ENCODE data around the gene OR2T34.
A peak's percentile ranks its signal among the peaks of the same experiment; 100 is the strongest.

OR2T34 gene

DNA sequence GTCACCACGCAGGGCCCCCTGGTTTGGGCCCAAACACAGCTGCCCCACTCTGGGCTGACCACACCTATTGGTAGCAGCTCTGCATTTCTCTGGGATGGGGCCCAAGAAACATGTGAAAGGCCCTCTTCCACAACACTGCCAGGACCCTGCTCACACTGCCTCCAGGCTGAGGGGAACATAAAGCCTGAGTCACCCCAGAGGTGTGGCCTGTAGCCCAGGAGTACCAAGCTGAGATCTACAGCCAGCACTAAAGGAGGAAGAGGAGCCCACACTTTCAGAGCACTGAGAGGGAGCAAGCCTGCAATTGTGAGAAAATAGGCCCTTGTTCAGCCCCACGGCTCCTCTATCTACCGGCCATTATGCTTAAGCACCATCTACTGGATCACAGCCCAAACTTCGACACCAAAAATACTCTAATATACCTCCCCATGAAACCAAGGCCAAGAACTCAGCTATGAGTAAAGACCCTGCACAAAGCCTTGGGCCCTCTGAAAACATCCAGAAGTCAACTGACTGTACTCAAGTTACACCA lies 37.4 kb upstream of the OR2T34 start:
- DNase-seq: no peak
- Histone ChIP-seq H2BK5ac (ENCODE audit: low read length) (no peak overlapping the region), H3K4me1 (ENCODE audit: control insufficient read depth, low read depth, low read length) (no peaks in the 10 kb centered on the region), H3K23ac (ENCODE audit: low read length) (no peak overlapping the region), H3K9ac (ENCODE audit: low read length) (no peak overlapping the region), H3K4me2 (ENCODE audit: low read length) (no peak overlapping the region), H2BK120ac (ENCODE audit: low read depth, low read length) (no peak overlapping the region), H3K27me3 (ENCODE audit: insufficient read depth, low read length, poor library complexity) (no peaks in the 10 kb centered on the region), H3K36me3 (ENCODE audit: control insufficient read depth, insufficient read depth, low read length) (no peaks in the 10 kb centered on the region), H2AK5ac (ENCODE audit: low read length) (no peak overlapping the region), H3K18ac (ENCODE audit: low read length) (no peak overlapping the region), H3K56ac (ENCODE audit: low read length) (no peak overlapping the region), H3K79me1 (ENCODE audit: low read length) (no peaks in the 10 kb centered on the region), H4K8ac (ENCODE audit: low read depth, low read length) (no peak overlapping the region), H3K4ac (ENCODE audit: low read depth, low read length) (no peak overlapping the region), H3K79me2 (ENCODE audit: control insufficient read depth, insufficient read depth, low read length) (no peaks in the 10 kb centered on the region), H2BK15ac (replicated peaks; ENCODE audit: low read depth) (no peak overlapping the region), H4K5ac (ENCODE audit: low read length) (no peak overlapping the region), H3K27ac (ENCODE audit: low read depth, low read length) (no peak overlapping the region), H3K4me3 (ENCODE audit: low read length) (no peak overlapping the region)
- WGBS (ENCODE audit: extremely low coverage, insufficient coverage, low lambda C conversion rate): no CpG with 5 or more reads among the region's 4 CpGs

DNA sequence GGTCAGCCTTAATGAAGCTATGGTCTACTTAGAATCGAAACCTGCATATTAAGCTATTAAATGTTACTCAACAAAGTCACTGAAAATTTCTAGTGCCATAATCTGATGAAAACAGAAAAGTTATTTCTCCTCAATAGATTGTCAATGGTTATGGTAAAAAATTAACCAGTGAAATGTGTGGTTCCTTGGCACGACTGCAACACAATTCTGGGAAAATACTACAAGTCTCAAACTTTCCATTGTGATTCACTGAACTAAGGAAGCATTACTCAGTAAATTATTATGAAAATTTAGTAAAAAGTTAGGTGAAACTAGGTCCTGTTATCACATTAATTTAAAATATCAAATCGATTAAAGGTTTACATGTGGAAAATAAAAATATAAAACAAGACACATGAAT lies 35.7 kb upstream of the OR2T34 start:
- Histone ChIP-seq H3K4me3 (ENCODE audit: low read length) (no peak overlapping the region), H4K5ac (ENCODE audit: low read length) (no peak overlapping the region), H3K56ac (ENCODE audit: low read length) (no peak overlapping the region), H3K36me3 (ENCODE audit: control insufficient read depth, insufficient read depth, low read length) (no peaks in the 10 kb centered on the region), H2BK15ac (replicated peaks; ENCODE audit: low read depth) (no peak overlapping the region), H3K79me1 (ENCODE audit: low read length) (no peaks in the 10 kb centered on the region), H3K79me2 (ENCODE audit: control insufficient read depth, insufficient read depth, low read length) (no peaks in the 10 kb centered on the region), H2BK120ac (ENCODE audit: low read depth, low read length) (no peak overlapping the region), H3K9ac (ENCODE audit: low read length) (no peak overlapping the region), H3K4ac (ENCODE audit: low read depth, low read length) (no peak overlapping the region), H2BK5ac (ENCODE audit: low read length) (no peak overlapping the region), H3K18ac (ENCODE audit: low read length) (no peak overlapping the region), H4K8ac (ENCODE audit: low read depth, low read length) (no peak overlapping the region), H3K27me3 (ENCODE audit: insufficient read depth, low read length, poor library complexity) (no peaks in the 10 kb centered on the region), H3K27ac (ENCODE audit: low read depth, low read length) (no peak overlapping the region), H3K4me1 (ENCODE audit: control insufficient read depth, low read depth, low read length) (no peaks in the 10 kb centered on the region), H3K23ac (ENCODE audit: low read length) (no peak overlapping the region), H2AK5ac (ENCODE audit: low read length) (no peak overlapping the region), H3K4me2 (ENCODE audit: low read length) (no peak overlapping the region)
- no peak for DNase-seq
- no CpG with 5 or more reads among the region's 3 CpGs for WGBS (ENCODE audit: extremely low coverage, insufficient coverage, low lambda C conversion rate)

DNA sequence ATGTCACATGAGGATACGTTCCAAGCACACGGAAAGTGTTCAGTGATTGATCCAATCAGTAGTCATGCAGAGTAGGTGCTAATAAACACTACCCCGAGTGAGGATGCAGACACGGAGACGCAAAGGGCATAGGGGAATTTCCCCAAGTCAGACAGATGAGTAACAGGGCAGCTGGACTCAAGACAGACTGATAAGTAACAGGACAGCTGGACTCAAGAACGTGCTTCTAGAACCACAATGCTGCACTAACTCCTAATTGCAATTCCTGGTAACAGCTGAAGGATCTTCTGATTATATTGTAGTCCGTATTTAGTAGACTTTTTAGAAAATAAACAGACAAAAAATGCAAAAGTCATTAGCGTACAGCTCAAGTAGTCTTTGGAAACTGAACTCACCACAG lies 24.8 kb upstream of the OR2T34 start:
- Histone ChIP-seq H3K36me3 (ENCODE audit: control insufficient read depth, insufficient read depth, low read length) (no peaks in the 10 kb centered on the region), H2AK5ac (ENCODE audit: low read length) (no peak overlapping the region), H2BK120ac (ENCODE audit: low read depth, low read length) (no peak overlapping the region), H3K56ac (ENCODE audit: low read length) (no peak overlapping the region), H3K27me3 (ENCODE audit: insufficient read depth, low read length, poor library complexity) (peaks cover 2% of the 10 kb centered on the region), H3K23ac (ENCODE audit: low read length) (no peak overlapping the region), H3K4me1 (ENCODE audit: control insufficient read depth, low read depth, low read length) (no peaks in the 10 kb centered on the region), H3K18ac (ENCODE audit: low read length) (no peak overlapping the region), H3K4ac (ENCODE audit: low read depth, low read length) (no peak overlapping the region), H2BK15ac (replicated peaks; ENCODE audit: low read depth) (no peak overlapping the region), H3K4me2 (ENCODE audit: low read length) (no peak overlapping the region), H3K79me2 (ENCODE audit: control insufficient read depth, insufficient read depth, low read length) (no peaks in the 10 kb centered on the region), H3K4me3 (ENCODE audit: low read length) (peak overlapping the region; percentile 19), H3K79me1 (ENCODE audit: low read length) (no peaks in the 10 kb centered on the region), H4K8ac (ENCODE audit: low read depth, low read length) (no peak overlapping the region), H3K27ac (ENCODE audit: low read depth, low read length) (no peak overlapping the region), H3K9ac (ENCODE audit: low read length) (no peak overlapping the region), H2BK5ac (ENCODE audit: low read length) (no peak overlapping the region), H4K5ac (ENCODE audit: low read length) (no peak overlapping the region)
- no peak for DNase-seq
- no CpG with 5 or more reads among the region's 8 CpGs for WGBS (ENCODE audit: extremely low coverage, insufficient coverage, low lambda C conversion rate)

DNA sequence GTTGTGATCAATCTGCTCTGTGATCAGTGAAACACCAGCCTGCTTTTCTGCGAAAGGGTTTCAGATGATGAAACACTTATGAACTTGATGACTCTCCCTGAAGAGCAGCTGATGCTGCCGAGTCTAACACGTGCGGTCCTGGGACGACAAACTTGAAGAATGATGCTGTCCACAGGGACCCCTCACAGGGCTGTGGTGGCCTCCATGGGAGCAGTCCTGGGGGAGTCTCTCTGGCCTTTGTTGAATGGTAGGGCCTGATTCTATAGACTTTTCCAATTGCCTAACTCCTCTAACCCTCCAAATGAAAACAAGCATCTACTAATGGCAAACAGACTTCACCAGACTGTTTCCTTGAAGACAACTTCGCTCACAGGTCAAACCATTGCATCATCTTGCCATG lies 23.0 kb upstream of the OR2T34 start, which contains the start of gene OR2T10:
Gene OR2T10 (minus strand): TSS at position 112 of the 400 bp plus-strand sequence. CDS start 3,932 bp downstream, outside the sequence.
- Histone ChIP-seq H2BK120ac (ENCODE audit: low read depth, low read length) (no peak within 1 kb of the TSS), H3K4me3 (ENCODE audit: low read length) (no peak within 1 kb of the TSS), H3K18ac (ENCODE audit: low read length) (no peak within 1 kb of the TSS), H3K4me2 (ENCODE audit: low read length) (no peak within 1 kb of the TSS), H3K79me1 (ENCODE audit: low read length) (no peaks in the 10 kb centered on the region), H3K27ac (ENCODE audit: low read depth, low read length) (no peak within 1 kb of the TSS), H2AK5ac (ENCODE audit: low read length) (no peak within 1 kb of the TSS), H3K36me3 (ENCODE audit: control insufficient read depth, insufficient read depth, low read length) (no peaks in the 10 kb centered on the region), H2BK15ac (replicated peaks; ENCODE audit: low read depth) (no peak within 1 kb of the TSS), H3K4me1 (ENCODE audit: control insufficient read depth, low read depth, low read length) (no peaks in the 10 kb centered on the region), H3K27me3 (ENCODE audit: insufficient read depth, low read length, poor library complexity) (peaks cover 2% of the 10 kb centered on the region), H3K23ac (ENCODE audit: low read length) (no peak within 1 kb of the TSS), H2BK5ac (ENCODE audit: low read length) (no peak within 1 kb of the TSS), H4K5ac (ENCODE audit: low read length) (no peak within 1 kb of the TSS), H3K4ac (ENCODE audit: low read depth, low read length) (no peak within 1 kb of the TSS), H3K9ac (ENCODE audit: low read length) (no peak within 1 kb of the TSS), H4K8ac (ENCODE audit: low read depth, low read length) (no peak within 1 kb of the TSS), H3K79me2 (ENCODE audit: control insufficient read depth, insufficient read depth, low read length) (no peaks in the 10 kb centered on the region), H3K56ac (ENCODE audit: low read length) (no peak within 1 kb of the TSS)
- no CpG with 5 or more reads among the region's 6 CpGs for WGBS (ENCODE audit: extremely low coverage, insufficient coverage, low lambda C conversion rate)
- no peak for DNase-seq

DNA sequence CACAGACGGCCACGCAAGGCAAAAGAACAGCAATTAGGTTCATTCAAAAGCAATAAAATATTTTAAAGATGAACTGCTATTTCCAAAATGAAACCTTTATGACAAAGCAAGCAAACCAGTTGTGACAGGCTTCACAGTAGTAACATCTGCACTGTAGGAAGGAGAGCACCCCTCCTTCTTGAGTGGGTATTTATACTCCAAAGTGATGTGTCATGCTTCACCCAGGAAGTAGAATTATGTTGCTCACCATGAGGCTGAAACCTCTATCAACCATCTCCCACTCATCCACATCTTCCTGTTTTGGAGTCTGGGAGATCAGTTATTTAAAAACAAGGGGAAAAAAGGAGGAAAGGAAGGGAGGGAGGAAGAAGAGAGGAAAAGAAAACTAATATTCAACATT lies 22.1 kb upstream of the OR2T34 start:
- no peak overlapping the region for H2BK15ac ChIP-seq (replicated peaks; ENCODE audit: low read depth)
- no peaks in the 10 kb centered on the region for H3K4me1 ChIP-seq (ENCODE audit: control insufficient read depth, low read depth, low read length)
- H3K4me3 ChIP-seq (ENCODE audit: low read length): no peak overlapping the region
- H3K27ac ChIP-seq (ENCODE audit: low read depth, low read length): no peak overlapping the region
- no peaks in the 10 kb centered on the region for H3K36me3 ChIP-seq (ENCODE audit: control insufficient read depth, insufficient read depth, low read length)
- no peak overlapping the region for H2BK120ac ChIP-seq (ENCODE audit: low read depth, low read length)
- H3K56ac ChIP-seq (ENCODE audit: low read length): no peak overlapping the region
- no peak overlapping the region for H3K9ac ChIP-seq (ENCODE audit: low read length)
- H4K5ac ChIP-seq (ENCODE audit: low read length): no peak overlapping the region
- no peak overlapping the region for H3K4ac ChIP-seq (ENCODE audit: low read depth, low read length)
- H4K8ac ChIP-seq (ENCODE audit: low read depth, low read length): no peak overlapping the region
- no peak overlapping the region for H2BK5ac ChIP-seq (ENCODE audit: low read length)
- DNase-seq: no peak
- no peaks in the 10 kb centered on the region for H3K79me1 ChIP-seq (ENCODE audit: low read length)
- no peak overlapping the region for H2AK5ac ChIP-seq (ENCODE audit: low read length)
- no peak overlapping the region for H3K4me2 ChIP-seq (ENCODE audit: low read length)
- H3K27me3 ChIP-seq (ENCODE audit: insufficient read depth, low read length, poor library complexity): peaks cover 2% of the 10 kb centered on the region
- no peaks in the 10 kb centered on the region for H3K79me2 ChIP-seq (ENCODE audit: control insufficient read depth, insufficient read depth, low read length)
- no peak overlapping the region for H3K23ac ChIP-seq (ENCODE audit: low read length)
- H3K18ac ChIP-seq (ENCODE audit: low read length): no peak overlapping the region
- WGBS (ENCODE audit: extremely low coverage, insufficient coverage, low lambda C conversion rate): no CpG with 5 or more reads among the region's 2 CpGs

DNA sequence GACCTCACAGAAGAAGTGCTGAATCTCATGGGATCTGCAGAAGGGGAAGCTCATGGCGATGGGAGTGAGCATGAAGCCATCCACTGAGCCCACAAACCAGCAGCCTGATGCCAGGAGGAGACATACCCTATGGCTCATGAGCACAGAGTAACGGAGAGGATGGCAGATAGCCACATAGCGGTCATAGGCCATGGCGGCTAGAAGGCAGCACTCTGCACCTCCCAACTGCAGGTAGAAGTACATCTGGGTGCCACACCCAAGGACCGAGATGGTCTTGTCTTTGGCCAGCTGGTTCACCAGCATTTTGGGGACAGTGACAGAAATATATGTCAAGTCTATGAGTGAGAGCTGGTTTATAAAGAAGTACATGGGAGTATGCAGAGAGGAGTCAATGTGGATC lies 18.7 kb upstream of the OR2T34 start:
- Histone ChIP-seq H3K9ac (ENCODE audit: low read length) (no peak overlapping the region), H3K27ac (ENCODE audit: low read depth, low read length) (no peak overlapping the region), H3K56ac (ENCODE audit: low read length) (no peak overlapping the region), H3K79me1 (ENCODE audit: low read length) (no peaks in the 10 kb centered on the region), H3K27me3 (ENCODE audit: insufficient read depth, low read length, poor library complexity) (no peaks in the 10 kb centered on the region), H4K5ac (ENCODE audit: low read length) (no peak overlapping the region), H3K4me1 (ENCODE audit: control insufficient read depth, low read depth, low read length) (no peaks in the 10 kb centered on the region), H3K79me2 (ENCODE audit: control insufficient read depth, insufficient read depth, low read length) (no peaks in the 10 kb centered on the region), H2BK15ac (replicated peaks; ENCODE audit: low read depth) (no peak overlapping the region), H4K8ac (ENCODE audit: low read depth, low read length) (no peak overlapping the region), H3K4me2 (ENCODE audit: low read length) (no peak overlapping the region), H2AK5ac (ENCODE audit: low read length) (no peak overlapping the region), H3K4me3 (ENCODE audit: low read length) (no peak overlapping the region), H3K4ac (ENCODE audit: low read depth, low read length) (no peak overlapping the region), H3K18ac (ENCODE audit: low read length) (no peak overlapping the region), H2BK120ac (ENCODE audit: low read depth, low read length) (no peak overlapping the region), H3K36me3 (ENCODE audit: control insufficient read depth, insufficient read depth, low read length) (no peaks in the 10 kb centered on the region), H2BK5ac (ENCODE audit: low read length) (no peak overlapping the region), H3K23ac (ENCODE audit: low read length) (no peak overlapping the region)
- no peak for DNase-seq
- no CpG with 5 or more reads among the region's 5 CpGs for WGBS (ENCODE audit: extremely low coverage, insufficient coverage, low lambda C conversion rate)
